HL-60 (cell line): ENCODE data around the gene RIC8B.

Experiments used
- CTCF ChIP-seq: IDR thresholded peaks from one replicate; pipeline ENCODE4 v1.5.1; 2011; ENCODE audit warnings: low read length, control low read depth, inconsistent platforms; ENCODE audit not compliant: insufficient read depth
- POLR2AphosphoS5 ChIP-seq: IDR thresholded peaks from 2 replicates; pipeline ENCODE4 v1.6.1; 2012; ENCODE audit warnings: low read depth
- TF ChIP-seq, protein P1 (sequence below): IDR thresholded peaks from 2 replicates; pipeline ENCODE4 v1.6.1; 2012; ENCODE audit warnings: low read depth; ENCODE audit not compliant: insufficient replicate concordance

DNA sequence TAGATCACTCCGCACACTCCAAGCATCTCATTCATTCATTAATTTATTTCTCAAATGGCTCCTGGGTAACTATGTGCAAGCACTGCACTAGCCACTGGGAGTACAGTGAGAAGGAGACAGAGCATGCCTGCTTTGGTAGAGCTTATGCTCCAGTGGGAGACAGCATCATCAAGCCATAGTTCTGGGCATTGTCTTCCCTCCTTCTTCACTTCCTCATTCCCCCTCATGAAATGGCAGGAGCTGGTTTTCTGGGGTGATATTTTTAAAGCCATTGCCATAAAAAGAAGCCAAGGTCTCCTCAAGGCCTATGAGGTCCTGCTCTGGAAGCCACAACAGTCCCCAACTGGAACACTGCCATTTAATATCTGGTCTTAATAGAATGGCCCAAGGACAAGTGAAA lies 20.2 kb upstream of the RIC8B start:
- no peak for TF ChIP-seq CTCF
- TF ChIP-seq POLR2AphosphoS5, result no peak
- TF ChIP-seq, protein P1, sequence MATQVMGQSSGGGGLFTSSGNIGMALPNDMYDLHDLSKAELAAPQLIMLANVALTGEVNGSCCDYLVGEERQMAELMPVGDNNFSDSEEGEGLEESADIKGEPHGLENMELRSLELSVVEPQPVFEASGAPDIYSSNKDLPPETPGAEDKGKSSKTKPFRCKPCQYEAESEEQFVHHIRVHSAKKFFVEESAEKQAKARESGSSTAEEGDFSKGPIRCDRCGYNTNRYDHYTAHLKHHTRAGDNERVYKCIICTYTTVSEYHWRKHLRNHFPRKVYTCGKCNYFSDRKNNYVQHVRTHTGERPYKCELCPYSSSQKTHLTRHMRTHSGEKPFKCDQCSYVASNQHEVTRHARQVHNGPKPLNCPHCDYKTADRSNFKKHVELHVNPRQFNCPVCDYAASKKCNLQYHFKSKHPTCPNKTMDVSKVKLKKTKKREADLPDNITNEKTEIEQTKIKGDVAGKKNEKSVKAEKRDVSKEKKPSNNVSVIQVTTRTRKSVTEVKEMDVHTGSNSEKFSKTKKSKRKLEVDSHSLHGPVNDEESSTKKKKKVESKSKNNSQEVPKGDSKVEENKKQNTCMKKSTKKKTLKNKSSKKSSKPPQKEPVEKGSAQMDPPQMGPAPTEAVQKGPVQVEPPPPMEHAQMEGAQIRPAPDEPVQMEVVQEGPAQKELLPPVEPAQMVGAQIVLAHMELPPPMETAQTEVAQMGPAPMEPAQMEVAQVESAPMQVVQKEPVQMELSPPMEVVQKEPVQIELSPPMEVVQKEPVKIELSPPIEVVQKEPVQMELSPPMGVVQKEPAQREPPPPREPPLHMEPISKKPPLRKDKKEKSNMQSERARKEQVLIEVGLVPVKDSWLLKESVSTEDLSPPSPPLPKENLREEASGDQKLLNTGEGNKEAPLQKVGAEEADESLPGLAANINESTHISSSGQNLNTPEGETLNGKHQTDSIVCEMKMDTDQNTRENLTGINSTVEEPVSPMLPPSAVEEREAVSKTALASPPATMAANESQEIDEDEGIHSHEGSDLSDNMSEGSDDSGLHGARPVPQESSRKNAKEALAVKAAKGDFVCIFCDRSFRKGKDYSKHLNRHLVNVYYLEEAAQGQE, result no peak
